Activated CD4-positive, alpha-beta T cell treated with anti-CD3 and anti-CD28 coated beads, Interleukin-2, amount 50 U/mL, for 24 hours (primary cell): ENCODE measurements around the gene SYT14.
"Not testable (repeated sequence)": the region's sequence is repeated elsewhere in the genome, so short reads cannot be mapped to it uniquely, and the experiment has no call there.

Experiments used
- DNase-seq, 2 donors: peaks; one replicate each; pipeline ENCODE4 v3.0.0-alpha.2; 2020; ENCODE audit warnings: low read depth in 1 of 2, low spot score in 1 of 2

SYT14 gene

GRCh38 chr1:209937996-209938959 is at the start of gene SYT14:
Gene SYT14, plus strand, starts transcription at chr1:209938217. Its CDS starts 48 bp downstream, at chr1:209938265.
- no peak for DNase-seq

- DNase-seq: not testable (repeated sequence)
Measured at GRCh38 chr1:209888291-209889076, 49.5 kb upstream of the SYT14 start.

GRCh38 chr1:209889077-209889418 is 49.0 kb upstream of the SYT14 start:
- DNase-seq: no peak

- no peak for DNase-seq
Measured at GRCh38 chr1:209890641-209891330, 47.2 kb upstream of the SYT14 start.

- no peak for DNase-seq
Measured at GRCh38 chr1:209893751-209894150, 44.3 kb upstream of the SYT14 start.

GRCh38 chr1:209895709-209896108 is 42.3 kb upstream of the SYT14 start:
- no peak for DNase-seq

GRCh38 chr1:209896346-209896745 is 41.7 kb upstream of the SYT14 start:
- DNase-seq: no peak

GRCh38 chr1:209898271-209898670 is 39.7 kb upstream of the SYT14 start:
- DNase-seq: not testable (repeated sequence)

GRCh38 chr1:209898851-209899250 is 39.2 kb upstream of the SYT14 start:
- not testable (repeated sequence) for DNase-seq

- DNase-seq: no peak
Measured at GRCh38 chr1:209899948-209900347, 38.1 kb upstream of the SYT14 start.

- DNase-seq: no peak
Measured at GRCh38 chr1:209900734-209901133, 37.3 kb upstream of the SYT14 start.

GRCh38 chr1:209901211-209901610 is 36.8 kb upstream of the SYT14 start:
- no peak for DNase-seq

- DNase-seq: not testable (repeated sequence)
Measured at GRCh38 chr1:209904774-209905173, 33.2 kb upstream of the SYT14 start.

GRCh38 chr1:209911746-209912145 is 26.3 kb upstream of the SYT14 start:
- no peak for DNase-seq

GRCh38 chr1:209912306-209912705 is 25.7 kb upstream of the SYT14 start:
- DNase-seq: no peak

GRCh38 chr1:209919637-209920036 is 18.4 kb upstream of the SYT14 start:
- DNase-seq: not testable (repeated sequence)

- DNase-seq: no peak
Measured at GRCh38 chr1:209920844-209921243, 17.2 kb upstream of the SYT14 start.

- DNase-seq: no peak
Measured at GRCh38 chr1:209924390-209924789, 13.6 kb upstream of the SYT14 start.

- no peak for DNase-seq
Measured at GRCh38 chr1:209926045-209926444, 12.0 kb upstream of the SYT14 start.

GRCh38 chr1:209927466-209927865 is 10.6 kb upstream of the SYT14 start:
- DNase-seq: no peak

GRCh38 chr1:209929751-209930150 is 8.3 kb upstream of the SYT14 start:
- DNase-seq: no peak
